Psoas muscle (tissue), 8 donors: ENCODE results near the gene TBX15. TPM values are rescaled to one million over a fixed set of nuclear protein-coding genes. Genes with fewer than 3 reads are reported as not detected.

Experiments used
- ATAC-seq, 4 donors: fragments of 200-7000 bp; cut with Tn5 transposase; one replicate each; pipeline ENCODE4 v1.9.1; 2020; ENCODE audit warnings: moderate library complexity in 3 of 4, mild to moderate bottlenecking in 2 of 4
- DNase-seq, 2 donors: peaks; one replicate each; pipeline ENCODE4 v3.0.0-alpha.2; 2020
- H3K27ac ChIP-seq: fragments of 200-600 bp; one replicate; pipeline ENCODE4 v1.8.0; 2022
- H3K27me3 ChIP-seq, 3 donors: fragments of 200-600 bp in 1 of 3; one replicate each; pipeline versions ENCODE4 v1.6.1 to v1.8.0; 2013 to 2022; ENCODE audit warnings: low read length in 2 of 3, mild to moderate bottlenecking in 2 of 3, moderate library complexity in 1 of 3; ENCODE audit not compliant: insufficient read depth in 3 of 3
- H3K36me3 ChIP-seq, 2 donors: fragments of 200-600 bp in 1 of 2; one replicate each; pipeline versions ENCODE4 v1.6.1 to v1.8.0; 2013 to 2022; ENCODE audit warnings: low read depth in 1 of 2, mild to moderate bottlenecking in 1 of 2, moderate library complexity in 1 of 2; ENCODE audit not compliant: insufficient read depth in 1 of 2
- H3K4me1 ChIP-seq: fragments of 200-600 bp; one replicate; pipeline ENCODE4 v1.8.0; 2022
- H3K4me3 ChIP-seq: fragments of 200-600 bp; one replicate; pipeline ENCODE4 v1.8.0; 2022; ENCODE audit warnings: mild to moderate bottlenecking
- H3K9me3 ChIP-seq: fragments of 200-600 bp; one replicate; pipeline ENCODE4 v1.8.0; 2022
- WGBS, 3 donors: extraction: QIAGEN DNeasy Blood & Tissue Kit; methylation state at CpG; one replicate each; pipeline versions ENCODE4 v1.1.6 to v1.1.7; 2013; 5-methylcytosine and 5-hydroxymethylcytosine counted together
- intact Hi-C, 2 donors: fragments of 100-400 bp; cut with DNase I; formaldehyde crosslinking; loops; one replicate each; pipeline versions ENCODE4 v1.11.0 to v1.14.2; 2022
- polyA plus RNA-seq, 3 donors: library from polyadenylated mRNA; stranded (reverse); fragments of 200-250 nt; gene quantifications; one replicate each; pipeline ENCODE4 v1.2.3, GENCODE V29; 2013
- total RNA-seq, 4 donors: library from RNA; stranded (reverse); fragmentation: NEBNext Ultra II Directional in 2 of 4; extraction: Animal tissue kit (Norgen Biotek cat#: 25700) in 2 of 4; gene quantifications; one replicate each; pipeline versions ENCODE4 v1.2.1 to v1.2.4, GENCODE V29; 2021 to 2023
- TF ChIP-seq, protein P1 (sequence below): fragments of 200-600 bp; IDR thresholded peaks from one replicate; pipeline ENCODE4 v1.8.0; 2022; ENCODE audit warnings: antibody characterized with exemption
- donor health status: healthy with polysubstance abuse.
- donor health status: DM: no; HTN: no; CAD: no; lungs with moderate emphysema.
- donor health status: Bipolar disorder and iron deficiency.
- donor health status: healthy.
- donor health status: DM: yes; HTN: yes; CAD: no.
- donor health status: DM: no; HTN: no; CAD: no.
- donor health status: DM: no; HTN: no; CAD: no.
- donor health status: DM: yes; HTN: yes; CAD: no.

TBX15 gene
- total and polyA plus RNA-seq, 7 donors, result 37.0 to 220 (median 105) TPM

DNA sequence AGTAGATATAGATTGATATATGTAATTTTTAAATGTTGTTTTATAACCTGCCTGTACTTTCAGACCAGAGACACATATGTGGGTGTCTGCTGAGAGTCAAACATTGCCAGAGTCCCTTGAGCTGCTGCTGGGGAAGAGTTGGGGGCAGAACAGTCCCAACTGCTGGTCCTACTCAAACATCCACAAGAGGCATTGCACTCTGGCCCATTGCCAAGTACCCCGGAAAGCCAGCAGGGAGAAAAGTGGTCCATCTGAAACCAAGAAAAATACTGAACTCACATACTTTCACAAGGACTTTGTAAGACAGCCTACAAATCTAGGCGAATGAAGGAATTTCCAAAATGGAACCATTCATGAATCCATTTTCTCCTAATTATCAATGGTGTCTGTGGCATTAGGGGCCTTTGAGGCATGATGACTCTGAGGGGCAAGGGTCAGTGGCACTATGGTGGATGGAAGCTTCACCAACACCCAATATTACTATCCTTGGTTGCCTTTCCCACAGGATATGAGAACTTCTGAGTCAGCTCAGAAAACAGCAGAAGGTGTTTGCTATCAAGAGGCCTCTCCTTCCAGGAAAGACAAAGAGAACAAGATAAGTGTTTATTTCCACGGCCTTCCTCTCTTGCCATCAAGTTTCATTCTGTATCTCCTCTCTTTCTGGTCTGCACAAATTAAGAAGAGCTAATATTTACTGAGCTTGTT, 7.3 kb upstream of the TBX15 start:
- DNase-seq (no peak), ATAC-seq (no peak)
- Histone ChIP-seq H3K27me3 (peaks cover 0 to 27% (median 0%) of the 10 kb centered on the region in 3 donors), H3K4me3 (no peak overlapping the region), H3K36me3 (no peaks in the 10 kb centered on the region), H3K27ac (no peak overlapping the region), H3K4me1 (no peaks in the 10 kb centered on the region), H3K9me3 (no peaks in the 10 kb centered on the region)
- intact Hi-C loops, result no loop called here
- 60 to 63% (median 61%) methylated on average over 3 of the region's 3 CpGs for WGBS, 3 donors
- TF ChIP-seq, protein P1, sequence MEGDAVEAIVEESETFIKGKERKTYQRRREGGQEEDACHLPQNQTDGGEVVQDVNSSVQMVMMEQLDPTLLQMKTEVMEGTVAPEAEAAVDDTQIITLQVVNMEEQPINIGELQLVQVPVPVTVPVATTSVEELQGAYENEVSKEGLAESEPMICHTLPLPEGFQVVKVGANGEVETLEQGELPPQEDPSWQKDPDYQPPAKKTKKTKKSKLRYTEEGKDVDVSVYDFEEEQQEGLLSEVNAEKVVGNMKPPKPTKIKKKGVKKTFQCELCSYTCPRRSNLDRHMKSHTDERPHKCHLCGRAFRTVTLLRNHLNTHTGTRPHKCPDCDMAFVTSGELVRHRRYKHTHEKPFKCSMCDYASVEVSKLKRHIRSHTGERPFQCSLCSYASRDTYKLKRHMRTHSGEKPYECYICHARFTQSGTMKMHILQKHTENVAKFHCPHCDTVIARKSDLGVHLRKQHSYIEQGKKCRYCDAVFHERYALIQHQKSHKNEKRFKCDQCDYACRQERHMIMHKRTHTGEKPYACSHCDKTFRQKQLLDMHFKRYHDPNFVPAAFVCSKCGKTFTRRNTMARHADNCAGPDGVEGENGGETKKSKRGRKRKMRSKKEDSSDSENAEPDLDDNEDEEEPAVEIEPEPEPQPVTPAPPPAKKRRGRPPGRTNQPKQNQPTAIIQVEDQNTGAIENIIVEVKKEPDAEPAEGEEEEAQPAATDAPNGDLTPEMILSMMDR, result no peak

DNA sequence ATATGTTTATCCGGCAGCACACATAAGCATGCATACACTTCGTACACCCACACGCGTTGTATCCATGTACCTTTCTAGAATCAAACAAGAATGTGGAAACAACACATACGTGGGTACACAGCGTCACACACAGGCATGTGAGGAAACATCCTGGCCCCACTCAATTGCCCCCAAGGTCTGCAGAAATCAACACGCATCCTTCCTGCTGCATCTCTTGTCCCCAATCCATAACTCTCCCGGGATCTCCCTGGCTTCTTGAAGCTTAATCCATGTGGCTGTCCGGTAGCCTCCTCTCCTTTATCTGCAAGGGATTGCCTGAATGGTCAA, 5.5 kb upstream of the TBX15 start:
- H3K27me3 ChIP-seq, result peaks cover 0 to 15% (median 0%) of the 10 kb centered on the region in 3 donors

DNA sequence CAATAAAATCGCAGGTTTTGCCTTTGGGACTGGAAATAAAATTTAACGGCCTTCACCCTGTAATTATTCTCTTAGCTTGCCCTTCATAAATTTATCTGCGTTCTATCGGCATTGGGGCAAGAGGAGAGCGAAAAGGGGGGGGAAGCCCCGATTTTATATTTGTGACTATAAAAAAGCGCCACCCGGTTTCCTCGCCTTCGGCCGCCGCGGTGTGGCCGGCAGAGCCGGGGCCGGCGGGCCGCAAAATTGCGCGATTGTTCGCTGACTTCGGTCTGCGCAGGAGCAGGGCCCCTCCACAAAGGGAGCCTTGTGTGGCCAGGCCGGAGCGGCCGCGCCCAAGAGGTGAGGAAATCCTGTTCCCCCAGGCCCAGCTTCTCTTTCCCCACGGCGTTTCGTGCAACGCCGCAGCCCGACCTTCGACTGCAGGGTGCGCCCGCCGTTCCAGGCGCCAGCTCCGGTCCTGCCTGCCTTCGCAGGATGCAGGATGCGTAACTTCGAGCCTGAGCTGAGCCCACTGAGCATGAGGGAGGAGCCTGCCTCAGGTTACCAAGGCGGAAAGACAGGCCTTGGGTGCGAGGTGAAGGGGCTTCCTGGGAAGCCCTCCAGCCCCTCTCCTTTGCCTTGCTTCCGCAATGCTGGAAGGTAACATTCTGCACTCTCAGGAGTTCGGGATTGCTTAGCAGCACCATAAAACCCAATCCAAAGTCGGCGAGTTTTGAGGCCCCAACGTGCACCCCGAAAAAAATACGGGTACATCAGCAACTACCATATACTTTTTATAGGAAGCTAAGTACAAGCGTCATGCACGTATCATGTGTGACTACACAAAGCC, 4.9 kb upstream of the TBX15 start:
- peaks cover 0 to 10% (median 0%) of the 10 kb centered on the region in 3 donors for H3K27me3 ChIP-seq
- no peaks in the 10 kb centered on the region for H3K4me1 ChIP-seq
- no peaks in the 10 kb centered on the region for H3K36me3 ChIP-seq
- ATAC-seq (no peak), DNase-seq (no peak)
- no peak overlapping the region for H3K4me3 ChIP-seq
- H3K27ac ChIP-seq, result no peak overlapping the region
- 68 to 72% (median 72%) methylated on average over 48 to 53 of the region's 53 CpGs for WGBS, 3 donors
- intact Hi-C loops, result no loop called here
- TF ChIP-seq, protein P1, result no peak
- H3K9me3 ChIP-seq, result no peaks in the 10 kb centered on the region

More for the DNA sequence above, 5.5 kb upstream of the TBX15 start:
- no peak for ATAC-seq
- Histone ChIP-seq H3K9me3 (no peaks in the 10 kb centered on the region), H3K36me3 (no peaks in the 10 kb centered on the region), H3K27ac (no peak overlapping the region), H3K4me3 (no peak overlapping the region), H3K4me1 (no peaks in the 10 kb centered on the region)
- TF ChIP-seq, protein P1, result no peak
- 74 to 83% (median 80%) methylated on average over 9 of the region's 9 CpGs for WGBS, 3 donors
- intact Hi-C loops, result no loop called here
- DNase-seq, result no peak

DNA sequence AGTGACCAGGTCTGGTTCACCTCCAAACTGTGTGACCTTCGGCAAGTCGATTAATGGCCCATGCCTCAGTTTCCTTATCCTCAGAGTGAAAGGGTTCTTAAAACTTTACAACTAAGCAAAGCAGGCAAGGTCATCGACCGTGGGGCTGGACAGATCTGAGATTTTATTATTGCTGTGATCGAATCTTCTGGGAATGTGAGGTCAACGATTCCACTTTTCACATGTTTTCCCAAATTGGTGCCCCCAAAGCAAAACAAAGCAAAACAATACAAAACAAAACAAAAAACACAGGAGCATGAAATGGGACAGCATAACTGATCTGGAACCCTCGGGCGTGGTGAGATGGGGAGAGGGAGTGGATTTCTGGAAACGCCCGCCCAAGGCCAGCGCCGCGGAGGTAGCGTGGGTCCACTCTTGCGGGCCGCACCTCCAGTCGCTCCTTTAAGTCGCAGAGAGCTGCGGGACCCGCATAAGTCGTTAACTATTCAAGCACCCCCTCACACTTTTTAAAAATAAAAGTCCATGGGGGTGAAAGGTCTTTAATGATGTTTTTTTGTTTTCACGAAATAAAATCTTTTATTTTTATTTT, 4.2 kb upstream of the TBX15 start:
- ATAC-seq (no peak), DNase-seq (no peak)
- Histone ChIP-seq H3K4me1 (no peaks in the 10 kb centered on the region), H3K4me3 (no peak overlapping the region), H3K27me3 (peaks cover 0 to 10% (median 0%) of the 10 kb centered on the region in 3 donors), H3K36me3 (no peaks in the 10 kb centered on the region), H3K27ac (no peak overlapping the region), H3K9me3 (no peaks in the 10 kb centered on the region)
- WGBS, 3 donors, result 69 to 83% (median 70%) methylated on average over 22 of the region's 22 CpGs
- TF ChIP-seq, protein P1, result no peak
- intact Hi-C loops, result no loop called here
